ENCODE data around the gene EIF2S3B.

Gene EIF2S3B

GRCh38 chr12:10497602-10498001, 8.1 kb upstream of the EIF2S3B start:
- H3K4me3 ChIP-seq (ENCODE audit: control insufficient read depth, low read depth, low read length), result no peak overlapping the region
- no peak for TF ChIP-seq CTCF (conservative IDR thresholded peaks at IDR 0.05; ENCODE audit: control insufficient read depth, insufficient read depth, low read depth, low read length)
- peak; percentile 19 for DNase-seq (ENCODE audit: low read depth)

GRCh38 chr12:10498042-10498441, 7.6 kb upstream of the EIF2S3B start:
- no peak for DNase-seq (ENCODE audit: low read depth)
- no peak for TF ChIP-seq CTCF (conservative IDR thresholded peaks at IDR 0.05; ENCODE audit: control insufficient read depth, insufficient read depth, low read depth, low read length)

GRCh38 chr12:10501030-10501429, 4.7 kb upstream of the EIF2S3B start:
- no peak overlapping the region for H3K4me3 ChIP-seq (ENCODE audit: control insufficient read depth, low read depth, low read length)
- peak; percentile 25 for TF ChIP-seq CTCF (conservative IDR thresholded peaks at IDR 0.05; ENCODE audit: control insufficient read depth, insufficient read depth, low read depth, low read length)
- DNase-seq (ENCODE audit: low read depth), result peak; percentile 20

More at GRCh38 chr12:10498042-10498441, 7.6 kb upstream of the EIF2S3B start:
- H3K4me3 ChIP-seq (ENCODE audit: control insufficient read depth, low read depth, low read length), result no peak overlapping the region

GRCh38 chr12:10503460-10503859, 2.2 kb upstream of the EIF2S3B start:
- no peak for DNase-seq (ENCODE audit: low read depth)

GRCh38 chr12:10511756-10512355, 6.2 kb downstream of the EIF2S3B start:
- TF ChIP-seq CTCF (conservative IDR thresholded peaks at IDR 0.05; ENCODE audit: control insufficient read depth, insufficient read depth, low read depth, low read length), result no peak
- H3K4me3 ChIP-seq (ENCODE audit: control insufficient read depth, low read depth, low read length), result no peak overlapping the region
- peak; percentile 34 for DNase-seq (ENCODE audit: low read depth)

More at GRCh38 chr12:10503460-10503859, 2.2 kb upstream of the EIF2S3B start:
- no peak for TF ChIP-seq CTCF (conservative IDR thresholded peaks at IDR 0.05; ENCODE audit: control insufficient read depth, insufficient read depth, low read depth, low read length)
- no peak overlapping the region for H3K4me3 ChIP-seq (ENCODE audit: control insufficient read depth, low read depth, low read length)

GRCh38 chr12:10512798-10513197, 7.1 kb downstream of the EIF2S3B start:
- DNase-seq (ENCODE audit: low read depth), result no peak
- no peak overlapping the region for H3K4me3 ChIP-seq (ENCODE audit: control insufficient read depth, low read depth, low read length)
- no peak for TF ChIP-seq CTCF (conservative IDR thresholded peaks at IDR 0.05; ENCODE audit: control insufficient read depth, insufficient read depth, low read depth, low read length)

- TF ChIP-seq CTCF (conservative IDR thresholded peaks at IDR 0.05; ENCODE audit: control insufficient read depth, insufficient read depth, low read depth, low read length), result no peak
- no peak for DNase-seq (ENCODE audit: low read depth)
- no peak overlapping the region for H3K4me3 ChIP-seq (ENCODE audit: control insufficient read depth, low read depth, low read length)
Measured at GRCh38 chr12:10521555-10521954, 15.9 kb downstream of the EIF2S3B start.

All from fibroblast of mammary gland (primary cell).